Glutamatergic neuron (in vitro differentiated cells): ENCODE measurements around the gene GALNT17. TPM values are rescaled to one million over a fixed set of nuclear protein-coding genes. Genes with fewer than 3 reads are reported as not detected.
"Not testable (repeated sequence)": the region's sequence is repeated elsewhere in the genome, so short reads cannot be mapped to it uniquely, and the experiment has no call there.

Experiments
- DNase-seq: peaks from one replicate; pipeline ENCODE4 v3.0.0; 2022
- H3K27ac Mint-ChIP-seq: one replicate; pipeline ENCODE4 v1.8.0; 2020; ENCODE audit warnings: mild to moderate bottlenecking, mixed read lengths, inconsistent platforms; ENCODE audit not compliant: unreplicated experiment
- H3K27me3 Mint-ChIP-seq: one replicate; pipeline ENCODE4 v1.8.0; 2020; ENCODE audit warnings: mild to moderate bottlenecking, moderate library complexity, mixed read lengths, inconsistent platforms; ENCODE audit not compliant: unreplicated experiment
- H3K36me3 Mint-ChIP-seq: one replicate; pipeline ENCODE4 v1.8.0; 2020; ENCODE audit warnings: mild to moderate bottlenecking, mixed read lengths, inconsistent platforms; ENCODE audit not compliant: unreplicated experiment
- H3K4me1 Mint-ChIP-seq: one replicate; pipeline ENCODE4 v1.8.0; 2020; ENCODE audit warnings: mild to moderate bottlenecking, low read depth, mixed read lengths, inconsistent platforms; ENCODE audit not compliant: unreplicated experiment
- H3K4me3 Mint-ChIP-seq: one replicate; pipeline ENCODE4 v1.8.0; 2020; ENCODE audit warnings: mild to moderate bottlenecking, mixed read lengths, inconsistent platforms; ENCODE audit not compliant: unreplicated experiment
- H3K9me3 Mint-ChIP-seq: one replicate; pipeline ENCODE4 v1.8.0; 2020; ENCODE audit warnings: mild to moderate bottlenecking, moderate library complexity, mixed read lengths, inconsistent platforms; ENCODE audit not compliant: unreplicated experiment
- total RNA-seq: library from RNA; stranded (reverse); fragmentation: NEBNext Ultra II Directional; extraction: Animal tissue kit (Norgen Biotek cat#: 25700); gene quantifications from one replicate; pipeline ENCODE4 v1.2.1, GENCODE V29; 2021; ENCODE audit not compliant: unreplicated experiment
- TF ChIP-seq, protein P1 (sequence below): fragments of 200-600 bp; sonication (generic); IDR thresholded peaks from one replicate; pipeline ENCODE4 v1.5.0; 2021; ENCODE audit not compliant: partially characterized antibody, unreplicated experiment

GALNT17 gene
- total RNA-seq, 1 donor from 2014 or later: 42.0 TPM

DNA sequence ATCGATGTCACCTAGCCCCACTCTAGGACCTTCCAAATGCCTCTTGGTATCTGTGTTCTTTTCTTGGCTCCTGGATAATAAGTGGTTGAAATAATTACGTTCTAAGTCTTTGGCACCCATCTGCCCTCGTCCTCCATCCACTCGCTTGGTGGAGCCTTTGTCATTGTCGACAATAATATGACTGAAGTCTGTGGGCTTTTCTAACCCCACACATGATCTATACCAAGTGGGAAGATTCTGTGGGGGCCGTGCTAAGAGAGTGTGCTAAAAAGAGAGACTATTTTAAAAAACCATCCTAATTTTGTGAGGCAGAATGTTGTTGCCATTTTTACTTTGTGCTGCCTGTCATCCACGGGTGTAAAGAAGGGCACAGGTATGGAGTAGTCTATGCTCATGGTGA lies 113.1 kb downstream of the GALNT17 start:
- H3K27ac Mint-ChIP-seq: peak overlapping the region; percentile 9
- peaks cover 3% of the 10 kb centered on the region for H3K9me3 Mint-ChIP-seq
- TF ChIP-seq, protein P1, sequence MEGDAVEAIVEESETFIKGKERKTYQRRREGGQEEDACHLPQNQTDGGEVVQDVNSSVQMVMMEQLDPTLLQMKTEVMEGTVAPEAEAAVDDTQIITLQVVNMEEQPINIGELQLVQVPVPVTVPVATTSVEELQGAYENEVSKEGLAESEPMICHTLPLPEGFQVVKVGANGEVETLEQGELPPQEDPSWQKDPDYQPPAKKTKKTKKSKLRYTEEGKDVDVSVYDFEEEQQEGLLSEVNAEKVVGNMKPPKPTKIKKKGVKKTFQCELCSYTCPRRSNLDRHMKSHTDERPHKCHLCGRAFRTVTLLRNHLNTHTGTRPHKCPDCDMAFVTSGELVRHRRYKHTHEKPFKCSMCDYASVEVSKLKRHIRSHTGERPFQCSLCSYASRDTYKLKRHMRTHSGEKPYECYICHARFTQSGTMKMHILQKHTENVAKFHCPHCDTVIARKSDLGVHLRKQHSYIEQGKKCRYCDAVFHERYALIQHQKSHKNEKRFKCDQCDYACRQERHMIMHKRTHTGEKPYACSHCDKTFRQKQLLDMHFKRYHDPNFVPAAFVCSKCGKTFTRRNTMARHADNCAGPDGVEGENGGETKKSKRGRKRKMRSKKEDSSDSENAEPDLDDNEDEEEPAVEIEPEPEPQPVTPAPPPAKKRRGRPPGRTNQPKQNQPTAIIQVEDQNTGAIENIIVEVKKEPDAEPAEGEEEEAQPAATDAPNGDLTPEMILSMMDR: no peak
- DNase-seq: no peak
- peak overlapping the region; percentile 9 for H3K4me3 Mint-ChIP-seq
- H3K27me3 Mint-ChIP-seq: no peaks in the 10 kb centered on the region
- H3K4me1 Mint-ChIP-seq: peaks cover 6% of the 10 kb centered on the region
- peaks cover 7% of the 10 kb centered on the region for H3K36me3 Mint-ChIP-seq

DNA sequence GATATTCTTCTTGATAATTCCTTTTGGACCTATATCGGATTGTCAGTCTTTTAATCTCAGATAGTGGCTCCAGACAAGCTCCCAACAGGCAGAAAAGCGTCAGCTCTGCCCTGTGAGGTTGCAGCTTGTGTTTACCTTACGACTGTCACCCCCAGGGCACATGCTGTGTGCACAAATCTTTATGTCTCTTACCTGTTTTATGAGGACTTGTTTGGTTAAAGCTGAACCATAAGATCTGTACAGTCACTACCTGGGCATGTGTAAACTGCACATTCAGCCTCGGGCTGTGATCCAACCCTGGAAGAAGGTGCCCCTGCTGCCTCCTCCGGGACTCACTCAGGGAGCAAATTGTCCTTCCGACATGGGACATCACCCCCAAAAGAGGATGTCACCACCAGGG lies 119.8 kb downstream of the GALNT17 start:
- Mint-ChIP-seq H3K4me3 (no peak overlapping the region), H3K27me3 (peaks cover 2% of the 10 kb centered on the region), H3K9me3 (peaks cover 6% of the 10 kb centered on the region), H3K36me3 (peaks cover 31% of the 10 kb centered on the region), H3K27ac (no peak overlapping the region), H3K4me1 (no peaks in the 10 kb centered on the region)
- TF ChIP-seq, protein P1: no peak
- DNase-seq: no peak

DNA sequence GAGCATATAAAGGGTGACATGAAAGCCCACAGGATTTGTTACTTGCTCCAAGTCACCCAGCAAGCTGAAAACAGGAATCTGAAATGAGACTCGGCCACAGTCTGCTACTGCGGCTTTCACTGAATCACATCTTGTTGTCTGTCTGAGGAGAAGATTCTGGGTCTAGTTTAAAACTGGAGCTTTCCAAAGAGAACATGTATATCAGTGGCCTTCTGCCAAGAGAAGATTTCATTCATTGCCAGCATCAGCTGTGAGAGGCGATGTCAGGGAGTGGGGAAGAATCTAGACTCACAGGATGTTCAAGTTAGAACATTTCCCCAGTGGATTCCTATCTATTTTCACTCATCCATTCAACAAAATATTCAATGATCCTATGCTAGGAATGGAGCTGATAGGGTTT lies 122.8 kb downstream of the GALNT17 start:
- no peaks in the 10 kb centered on the region for H3K4me1 Mint-ChIP-seq
- TF ChIP-seq, protein P1: no peak
- peaks cover 7% of the 10 kb centered on the region for H3K27me3 Mint-ChIP-seq
- H3K9me3 Mint-ChIP-seq: peaks cover 3% of the 10 kb centered on the region
- H3K4me3 Mint-ChIP-seq: no peak overlapping the region
- H3K27ac Mint-ChIP-seq: no peak overlapping the region
- DNase-seq: no peak
- H3K36me3 Mint-ChIP-seq: peaks cover 24% of the 10 kb centered on the region

DNA sequence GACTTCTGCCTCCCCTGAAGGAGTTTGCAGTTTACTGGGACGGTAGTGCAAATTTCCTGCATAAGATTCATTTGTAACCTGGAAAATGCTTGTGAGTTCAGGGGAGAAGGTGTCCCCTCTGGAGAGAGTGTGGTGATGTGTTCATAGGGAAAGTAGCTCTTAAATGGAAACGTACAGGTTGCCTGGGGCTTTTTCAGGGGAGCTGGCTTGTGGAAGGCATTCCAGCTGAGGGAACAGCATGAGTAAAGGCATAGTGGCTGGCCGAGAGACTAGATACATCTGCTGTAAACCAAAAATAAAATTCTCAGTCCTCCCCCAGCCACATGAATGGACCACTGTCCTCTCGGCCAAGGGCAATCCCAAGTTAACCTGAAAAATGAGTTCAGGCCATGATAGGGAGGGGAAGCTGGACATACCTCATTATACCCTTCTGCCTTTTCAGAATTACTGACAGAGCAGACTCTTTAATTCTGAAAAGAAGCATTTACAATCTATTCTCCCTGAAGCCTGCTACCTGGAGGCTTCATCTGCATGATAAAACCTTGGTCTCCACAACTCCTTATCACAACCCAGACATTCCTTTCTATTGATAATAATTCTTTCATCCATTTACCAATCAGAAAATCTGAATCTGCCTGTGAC lies 123.7 kb downstream of the GALNT17 start:
- Mint-ChIP-seq H3K36me3 (peaks cover 24% of the 10 kb centered on the region), H3K27ac (no peak overlapping the region), H3K9me3 (peaks cover 3% of the 10 kb centered on the region), H3K4me3 (no peak overlapping the region), H3K27me3 (peaks cover 7% of the 10 kb centered on the region), H3K4me1 (peaks cover 2% of the 10 kb centered on the region)
- DNase-seq: no peak
- TF ChIP-seq, protein P1: no peak

DNA sequence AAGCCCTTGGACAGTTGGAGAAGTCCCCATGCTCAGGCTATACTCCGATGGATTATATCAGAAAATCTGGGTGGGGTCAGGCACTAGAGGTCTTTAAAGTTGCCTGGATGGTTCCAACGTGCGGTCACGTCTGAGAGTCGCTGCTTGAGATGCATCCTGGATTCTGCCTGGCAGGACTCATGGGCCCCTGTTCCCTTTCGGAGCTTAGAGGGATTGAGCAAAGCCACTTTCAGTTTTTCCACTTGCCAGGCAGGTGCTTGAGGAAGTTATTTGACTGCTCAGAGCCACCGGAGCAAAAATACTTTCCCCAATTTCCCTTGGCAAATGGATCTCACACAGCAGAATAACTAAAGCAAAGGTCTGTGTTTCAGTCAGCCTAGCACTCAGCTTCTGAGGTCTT lies 129.1 kb downstream of the GALNT17 start:
- Mint-ChIP-seq H3K27me3 (peaks cover 7% of the 10 kb centered on the region), H3K27ac (no peak overlapping the region), H3K36me3 (peaks cover 16% of the 10 kb centered on the region), H3K4me1 (peaks cover 6% of the 10 kb centered on the region), H3K4me3 (no peak overlapping the region), H3K9me3 (peaks cover 3% of the 10 kb centered on the region)
- DNase-seq: no peak
- TF ChIP-seq, protein P1: no peak

DNA sequence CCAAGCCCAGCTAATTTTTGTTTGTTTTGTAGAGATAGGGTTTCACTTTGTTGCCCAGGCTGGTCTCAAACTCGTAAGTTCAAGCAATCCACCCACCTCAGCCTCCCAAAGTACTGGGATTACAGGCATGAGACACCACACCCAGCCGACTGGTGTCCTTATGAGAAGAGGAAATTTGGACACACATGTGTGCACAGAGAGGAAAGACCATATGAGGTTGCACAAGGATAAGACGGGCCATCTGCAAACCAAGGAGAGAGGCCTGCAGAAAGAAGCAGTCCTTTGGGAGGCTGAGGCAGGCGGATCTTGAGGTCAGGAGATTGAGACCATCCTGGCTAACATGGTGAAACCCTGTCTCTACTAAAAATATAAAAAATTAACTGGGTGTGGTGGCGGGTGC lies 130.9 kb downstream of the GALNT17 start:
- DNase-seq, H3K4me3 Mint-ChIP-seq, H3K4me1 Mint-ChIP-seq, H3K27ac Mint-ChIP-seq, H3K27me3 Mint-ChIP-seq, H3K9me3 Mint-ChIP-seq: not testable (repeated sequence)
- peaks cover 14% of the 10 kb centered on the region for H3K36me3 Mint-ChIP-seq
